ENCODE results near the gene POMT2. TPM values are rescaled to one million over a fixed set of nuclear protein-coding genes. Genes with fewer than 3 reads are reported as not detected.

Gene POMT2
- total and polyA plus RNA-seq, 4 experiments from 2014 or later, result 0.86 to 15.2 (median 7.1) TPM

GRCh38 chr14:77302926-77303325 lies 17.8 kb downstream of the POMT2 start:
- Mint-ChIP-seq H3K4me3 (no peak overlapping the region), H3K27ac (no peak overlapping the region), H3K9me3 (peaks cover 0 to 2% (median 0%) of the 10 kb centered on the region in 8 donors), H3K4me1 (no peaks in the 10 kb centered on the region), H3K36me3 (peaks cover 8 to 15% of the 10 kb centered on the region in 2 donors), H3K27me3 (no peaks in the 10 kb centered on the region)
- ChIA-PET CTCF (ENCODE audit: partially characterized antibody) (interaction anchor here (3.0 to 4.9 kb wide), 2 partner anchors 12 to 13 kb away, joined by 23 to 49 read pairs; no protein-coding TSS in a partner anchor), POLR2A (ENCODE audit: partially characterized antibody) (interaction anchor here (0.6 kb wide), 1 partner anchor 293 kb away, joined by 3 read pairs; no protein-coding TSS in a partner anchor)
- no peaks in the 10 kb centered on the region for H3K36me3 ChIP-seq (ENCODE audit: insufficient read depth, low read length)
- no peak overlapping the region for H3K27ac ChIP-seq (ENCODE audit: low read depth, low read length)
- H3K27me3 ChIP-seq (ENCODE audit: insufficient read depth, low read length), result no peaks in the 10 kb centered on the region
- no peak overlapping the region for H3K4me3 ChIP-seq (ENCODE audit: low read length in 2 of 2)
- DNase-seq, result no peak
- H3K4me1 ChIP-seq (ENCODE audit: insufficient read depth, low read length), result no peaks in the 10 kb centered on the region
- no peaks in the 10 kb centered on the region for H3K9me3 ChIP-seq (ENCODE audit: control insufficient read depth in 1 of 2, low read length in 2 of 2)
- intact Hi-C loops (cut with micrococcal nuclease), result no loop called here

- intact Hi-C loops (cut with micrococcal nuclease), result loop anchor here (1.0 kb wide), 1 partner anchor 15 kb away; no protein-coding TSS in a partner anchor
- Histone ChIP-seq H3K27me3 (ENCODE audit: insufficient read depth, low read length) (no peaks in the 10 kb centered on the region), H3K4me1 (ENCODE audit: insufficient read depth, low read length) (no peaks in the 10 kb centered on the region), H3K4me3 (ENCODE audit: low read length in 2 of 2) (no peak overlapping the region), H3K36me3 (ENCODE audit: insufficient read depth, low read length) (no peaks in the 10 kb centered on the region), H3K27ac (ENCODE audit: low read depth, low read length) (no peak overlapping the region), H3K9me3 (ENCODE audit: control insufficient read depth in 1 of 2, low read length in 2 of 2) (no peaks in the 10 kb centered on the region)
- peak; percentile 18 to 52 (median 28) for DNase-seq
- H3K36me3 Mint-ChIP-seq, result peaks cover 13 to 22% of the 10 kb centered on the region in 2 donors
- H3K4me3 Mint-ChIP-seq, result no peak overlapping the region
- ChIA-PET POLR2A (ENCODE audit: partially characterized antibody) (interaction anchor here (0.6 to 0.9 kb wide), 2 partner anchors 15 to 426 kb away, joined by 3 read pairs; no protein-coding TSS in a partner anchor), CTCF (ENCODE audit: partially characterized antibody) (interaction anchor here (1.3 to 3.0 kb wide), 2 partner anchors 9 to 15 kb away, joined by 4 to 23 read pairs; no protein-coding TSS in a partner anchor)
- no peaks in the 10 kb centered on the region for H3K4me1 Mint-ChIP-seq
- peaks cover 0 to 2% (median 0%) of the 10 kb centered on the region in 8 donors for H3K9me3 Mint-ChIP-seq
- no peaks in the 10 kb centered on the region for H3K27me3 Mint-ChIP-seq
- H3K27ac Mint-ChIP-seq, result no peak overlapping the region
These were observed 19.6 kb downstream of the POMT2 start for GRCh38 chr14:77301103-77301502.

GRCh38 chr14:77299771-77300170 lies 20.9 kb downstream of the POMT2 start:
- CTCF ChIA-PET (ENCODE audit: partially characterized antibody), result interaction anchor here (2.1 to 3.0 kb wide), 2 partner anchors 16 kb away, joined by 13 to 23 read pairs; no protein-coding TSS in a partner anchor
- Histone ChIP-seq H3K27ac (ENCODE audit: low read depth, low read length) (no peak overlapping the region), H3K36me3 (ENCODE audit: insufficient read depth, low read length) (no peaks in the 10 kb centered on the region), H3K9me3 (ENCODE audit: control insufficient read depth in 1 of 2, low read length in 2 of 2) (no peaks in the 10 kb centered on the region), H3K27me3 (ENCODE audit: insufficient read depth, low read length) (no peaks in the 10 kb centered on the region), H3K4me1 (ENCODE audit: insufficient read depth, low read length) (no peaks in the 10 kb centered on the region), H3K4me3 (ENCODE audit: low read length in 2 of 2) (no peak overlapping the region)
- Mint-ChIP-seq H3K4me1 (no peaks in the 10 kb centered on the region), H3K36me3 (peaks cover 15 to 26% of the 10 kb centered on the region in 2 donors), H3K27me3 (no peaks in the 10 kb centered on the region), H3K4me3 (no peak overlapping the region), H3K9me3 (peaks cover 0 to 2% (median 0%) of the 10 kb centered on the region in 8 donors), H3K27ac (no peak overlapping the region)
- no peak for DNase-seq
- intact Hi-C loops (cut with micrococcal nuclease), result no loop called here
- POLR2A ChIA-PET (ENCODE audit: partially characterized antibody), result no interaction called here

GRCh38 chr14:77296906-77297305 lies 23.8 kb downstream of the POMT2 start:
- Mint-ChIP-seq H3K9me3 (no peaks in the 10 kb centered on the region), H3K4me3 (no peak overlapping the region), H3K36me3 (peaks cover 11 to 30% of the 10 kb centered on the region in 2 donors), H3K27me3 (no peaks in the 10 kb centered on the region), H3K27ac (peak overlapping the region in 3 of 7 donors; percentile 13 to 59 (median 20)), H3K4me1 (no peaks in the 10 kb centered on the region)
- ChIA-PET CTCF (ENCODE audit: partially characterized antibody) (interaction anchor here (1.2 kb wide), 1 partner anchor 19 kb away, joined by 4 read pairs; no protein-coding TSS in a partner anchor), POLR2A (ENCODE audit: partially characterized antibody) (no interaction called here)
- no peaks in the 10 kb centered on the region for H3K9me3 ChIP-seq (ENCODE audit: control insufficient read depth in 1 of 2, low read length in 2 of 2)
- H3K27me3 ChIP-seq (ENCODE audit: insufficient read depth, low read length), result no peaks in the 10 kb centered on the region
- no peak overlapping the region for H3K27ac ChIP-seq (ENCODE audit: low read depth, low read length)
- H3K4me1 ChIP-seq (ENCODE audit: insufficient read depth, low read length), result no peaks in the 10 kb centered on the region
- H3K4me3 ChIP-seq (ENCODE audit: low read length in 2 of 2), result no peak overlapping the region
- DNase-seq, result no peak
- intact Hi-C loops (cut with micrococcal nuclease), result no loop called here
- no peaks in the 10 kb centered on the region for H3K36me3 ChIP-seq (ENCODE audit: insufficient read depth, low read length)

- DNase-seq, result no peak
- Histone ChIP-seq H3K9me3 (ENCODE audit: control insufficient read depth in 1 of 2, low read length in 2 of 2) (no peaks in the 10 kb centered on the region), H3K4me1 (ENCODE audit: insufficient read depth, low read length) (no peaks in the 10 kb centered on the region), H3K36me3 (ENCODE audit: insufficient read depth, low read length) (no peaks in the 10 kb centered on the region), H3K4me3 (ENCODE audit: low read length in 2 of 2) (no peak overlapping the region), H3K27ac (ENCODE audit: low read depth, low read length) (no peak overlapping the region), H3K27me3 (ENCODE audit: insufficient read depth, low read length) (no peaks in the 10 kb centered on the region)
- no peaks in the 10 kb centered on the region for H3K9me3 Mint-ChIP-seq
- no peak overlapping the region for H3K4me3 Mint-ChIP-seq
- no peaks in the 10 kb centered on the region for H3K4me1 Mint-ChIP-seq
- CTCF ChIA-PET (ENCODE audit: partially characterized antibody), result interaction anchor here (0.7 to 1.2 kb wide), 2 partner anchors 20 to 113 kb away, joined by 3 to 4 read pairs; no protein-coding TSS in a partner anchor
- no peaks in the 10 kb centered on the region for H3K27me3 Mint-ChIP-seq
- H3K36me3 Mint-ChIP-seq, result peaks cover 11 to 30% of the 10 kb centered on the region in 2 donors
- intact Hi-C loops (cut with micrococcal nuclease), result no loop called here
- H3K27ac Mint-ChIP-seq, result no peak overlapping the region
- POLR2A ChIA-PET (ENCODE audit: partially characterized antibody), result no interaction called here
These were observed 24.5 kb downstream of the POMT2 start for GRCh38 chr14:77296155-77296554.

GRCh38 chr14:77290705-77291104 lies 30.0 kb downstream of the POMT2 start:
- H3K36me3 Mint-ChIP-seq, result peaks cover 17 to 29% of the 10 kb centered on the region in 2 donors
- ChIA-PET POLR2A (ENCODE audit: partially characterized antibody) (no interaction called here), CTCF (ENCODE audit: partially characterized antibody) (interaction anchor here (2.0 kb wide), 1 partner anchor 25 kb away, joined by 8 read pairs; no protein-coding TSS in a partner anchor)
- Histone ChIP-seq H3K27me3 (ENCODE audit: insufficient read depth, low read length) (no peaks in the 10 kb centered on the region), H3K36me3 (ENCODE audit: insufficient read depth, low read length) (no peaks in the 10 kb centered on the region), H3K4me3 (ENCODE audit: low read length in 2 of 2) (no peak overlapping the region), H3K9me3 (ENCODE audit: control insufficient read depth in 1 of 2, low read length in 2 of 2) (no peaks in the 10 kb centered on the region), H3K27ac (ENCODE audit: low read depth, low read length) (no peak overlapping the region), H3K4me1 (ENCODE audit: insufficient read depth, low read length) (no peaks in the 10 kb centered on the region)
- H3K4me3 Mint-ChIP-seq, result no peak overlapping the region
- H3K9me3 Mint-ChIP-seq, result no peaks in the 10 kb centered on the region
- H3K27ac Mint-ChIP-seq, result no peak overlapping the region
- intact Hi-C loops (cut with micrococcal nuclease), result no loop called here
- no peaks in the 10 kb centered on the region for H3K4me1 Mint-ChIP-seq
- H3K27me3 Mint-ChIP-seq, result no peaks in the 10 kb centered on the region
- DNase-seq, result no peak

- peak overlapping the region in 1 of 8 donors; percentile 26 for H3K4me3 Mint-ChIP-seq
- H3K36me3 Mint-ChIP-seq, result peaks cover 38 to 46% of the 10 kb centered on the region in 2 donors
- H3K4me3 ChIP-seq (ENCODE audit: low read length in 2 of 2), result no peak overlapping the region
- no peak overlapping the region for H3K27ac ChIP-seq (ENCODE audit: low read depth, low read length)
- no peak for DNase-seq
- CTCF ChIA-PET (ENCODE audit: partially characterized antibody), result no interaction called here
- H3K4me1 ChIP-seq (ENCODE audit: insufficient read depth, low read length), result no peaks in the 10 kb centered on the region
- POLR2A ChIA-PET (ENCODE audit: partially characterized antibody), result no interaction called here
- no peaks in the 10 kb centered on the region for H3K9me3 Mint-ChIP-seq
- no peaks in the 10 kb centered on the region for H3K9me3 ChIP-seq (ENCODE audit: control insufficient read depth in 1 of 2, low read length in 2 of 2)
- no peaks in the 10 kb centered on the region for H3K36me3 ChIP-seq (ENCODE audit: insufficient read depth, low read length)
- no peaks in the 10 kb centered on the region for H3K4me1 Mint-ChIP-seq
- H3K27ac Mint-ChIP-seq, result no peak overlapping the region
- no peaks in the 10 kb centered on the region for H3K27me3 Mint-ChIP-seq
- intact Hi-C loops (cut with micrococcal nuclease), result no loop called here
- H3K27me3 ChIP-seq (ENCODE audit: insufficient read depth, low read length), result no peaks in the 10 kb centered on the region
These were observed 34.1 kb downstream of the POMT2 start for GRCh38 chr14:77286576-77286975.

All from CD4-positive, alpha-beta memory T cell (primary cell).